HepG2 (cell line): ENCODE data around the gene CGNL1. TPM values are rescaled to one million over a fixed set of nuclear protein-coding genes. Genes with fewer than 3 reads are reported as not detected.

ENCODE experiments used
- ATF7 ChIP-seq, 2 experiments: fragments of 450-650 bp in 1 of 2; sonication (generic) in 1 of 2; formaldehyde crosslinking in 1 of 2; IDR thresholded peaks; 2 replicates each; pipeline versions ENCODE4 v1.4.0 to v1.6.1; 2016 to 2020; ENCODE audit warnings: antibody characterized with exemption in 1 of 2, mild to moderate bottlenecking in 1 of 2, missing genetic modification reagents in 1 of 2
- BORCS8-MEF2B ChIP-seq: sonication (generic); formaldehyde crosslinking; IDR thresholded peaks from 2 replicates; pipeline ENCODE4 v1.8.0; 2022; ENCODE audit warnings: mild to moderate bottlenecking, missing genetic modification reagents
- CHCHD3 ChIP-seq: sonication (generic); formaldehyde crosslinking; IDR thresholded peaks from 2 replicates; pipeline ENCODE4 v1.8.0; 2022; ENCODE audit warnings: mild to moderate bottlenecking, missing genetic modification reagents, moderate library complexity
- EZH2 ChIP-seq: conservative IDR thresholded peaks from 2 replicates; pipeline ENCODE4 v1.6.1; 2012; ENCODE audit warnings: mild to moderate bottlenecking, low read depth, low read length, moderate library complexity
- FLYWCH1 ChIP-seq: sonication (generic); formaldehyde crosslinking; IDR thresholded peaks from 2 replicates; pipeline ENCODE4 v1.8.1; 2023; ENCODE audit warnings: mild to moderate bottlenecking, missing genetic modification reagents
- MAZ ChIP-seq, 2 experiments: sonication (generic) in 1 of 2; formaldehyde crosslinking in 1 of 2; IDR thresholded peaks; 2 replicates each; pipeline versions ENCODE4 v1.5.0 to v1.6.1; 2012 to 2020; ENCODE audit warnings: low read depth in 2 of 2, mild to moderate bottlenecking in 2 of 2, borderline replicate concordance in 1 of 2, improper control_type of control experiment in 1 of 2, low read length in 1 of 2, missing genetic modification reagents in 1 of 2, moderate library complexity in 1 of 2
- MED13 ChIP-seq: sonication (generic); formaldehyde crosslinking; IDR thresholded peaks from 2 replicates; pipeline ENCODE4 v1.5.0; 2020; ENCODE audit warnings: missing genetic modification reagents
- NCOA2 ChIP-seq: sonication (generic); formaldehyde crosslinking; IDR thresholded peaks from 2 replicates; pipeline ENCODE4 v1.8.0; 2022; ENCODE audit warnings: inconsistent platforms
- POGZ ChIP-seq: sonication (generic); formaldehyde crosslinking; IDR thresholded peaks from 2 replicates; pipeline ENCODE4 v1.4.0; 2020; ENCODE audit warnings: mild to moderate bottlenecking, missing genetic modification reagents
- POLR2AphosphoS5 ChIP-seq: IDR thresholded peaks from 2 replicates; pipeline ENCODE4 v1.6.1; 2012; ENCODE audit warnings: low read depth, low read length
- SAP130 ChIP-seq: IDR thresholded peaks from 2 replicates; pipeline ENCODE4 v1.6.1; 2016; ENCODE audit warnings: low read depth
- SIX1 ChIP-seq: sonication (generic); formaldehyde crosslinking; IDR thresholded peaks from 2 replicates; pipeline ENCODE4 v1.4.0; 2020; ENCODE audit warnings: missing genetic modification reagents, borderline replicate concordance
- SP1 ChIP-seq, 2 experiments: fragments of 450-650 bp in 1 of 2; sonication (generic) in 1 of 2; formaldehyde crosslinking in 1 of 2; IDR thresholded peaks; 2 replicates each; pipeline versions ENCODE4 v1.4.0 to v1.6.1; 2016 to 2020; ENCODE audit warnings: missing genetic modification reagents in 1 of 2
- ZMYM4 ChIP-seq: sonication (generic); formaldehyde crosslinking; IDR thresholded peaks from 2 replicates; pipeline ENCODE4 v1.8.1; 2023; ENCODE audit warnings: mild to moderate bottlenecking, missing genetic modification reagents
- ZNF101 ChIP-seq: sonication (generic); formaldehyde crosslinking; IDR thresholded peaks from 2 replicates; pipeline ENCODE4 v1.4.0; 2020; ENCODE audit warnings: mild to moderate bottlenecking, low read depth, missing genetic modification reagents, borderline replicate concordance
- ZNF230 ChIP-seq: sonication (generic); formaldehyde crosslinking; IDR thresholded peaks from 2 replicates; pipeline ENCODE4 v1.4.0; 2020; ENCODE audit warnings: mild to moderate bottlenecking, missing genetic modification reagents
- ZNF33B ChIP-seq: sonication (generic); formaldehyde crosslinking; IDR thresholded peaks from 2 replicates; pipeline ENCODE4 v1.5.1; 2020; ENCODE audit warnings: mild to moderate bottlenecking, missing genetic modification reagents
- ZNF598 ChIP-seq: sonication (generic); formaldehyde crosslinking; IDR thresholded peaks from 2 replicates; pipeline ENCODE4 v1.5.1; 2020; ENCODE audit warnings: mild to moderate bottlenecking, missing genetic modification reagents, borderline replicate concordance
- ZNF614 ChIP-seq: IDR thresholded peaks from 2 replicates; pipeline ENCODE4 v1.6.1; 2018; ENCODE audit warnings: missing biosample characterization, missing genetic modification reagents, inconsistent platforms, borderline replicate concordance
- ZNF746 ChIP-seq: sonication (generic); formaldehyde crosslinking; IDR thresholded peaks from 2 replicates; pipeline ENCODE4 v1.8.0; 2022; ENCODE audit warnings: mild to moderate bottlenecking, missing genetic modification reagents
- polyA plus RNA-seq, 8 experiments: library from polyadenylated mRNA; depleted of rRNA in 3 of 8; stranded (reverse) in 7 of 8; unstranded in 1 of 8; fragments of >200 nt; fragmentation: Illumina TruSeq in 4 of 8; extraction: Trizol in 4 of 8; gene quantifications; 2 replicates each; pipeline versions ENCODE4 v1.2.1 to v1.2.3, GENCODE V29; 2011 to 2016; ENCODE audit warnings: low read depth in 4 of 8, missing spikeins in 1 of 8, mixed read lengths in 1 of 8; ENCODE audit not compliant: insufficient read depth in 1 of 8
- total RNA-seq, 5 experiments: library from RNA; depleted of rRNA; stranded (reverse); fragments of >200 nt; fragmentation: Illumina TruSeq; extraction: Trizol; gene quantifications; 2 replicates each; pipeline ENCODE4 v1.2.3, GENCODE V29; 2016; ENCODE audit warnings: low read depth in 1 of 5
- TF ChIP-seq, protein P1 (sequence below): sonication (generic); formaldehyde crosslinking; IDR thresholded peaks from 2 replicates; pipeline ENCODE4 v1.9.0; 2022; ENCODE audit warnings: low read depth, missing genetic modification reagents
- TF ChIP-seq, protein P2 (sequence below): sonication (generic); IDR thresholded peaks from 2 replicates; pipeline ENCODE4 v1.6.1; 2016; ENCODE audit warnings: low read depth, borderline replicate concordance

Gene CGNL1
- total and polyA plus RNA-seq, 2 of the 13 experiments (the other 11 are each of a cell fraction or from before 2014, with no cell fraction given): 5.6 to 15.6 TPM

DNA sequence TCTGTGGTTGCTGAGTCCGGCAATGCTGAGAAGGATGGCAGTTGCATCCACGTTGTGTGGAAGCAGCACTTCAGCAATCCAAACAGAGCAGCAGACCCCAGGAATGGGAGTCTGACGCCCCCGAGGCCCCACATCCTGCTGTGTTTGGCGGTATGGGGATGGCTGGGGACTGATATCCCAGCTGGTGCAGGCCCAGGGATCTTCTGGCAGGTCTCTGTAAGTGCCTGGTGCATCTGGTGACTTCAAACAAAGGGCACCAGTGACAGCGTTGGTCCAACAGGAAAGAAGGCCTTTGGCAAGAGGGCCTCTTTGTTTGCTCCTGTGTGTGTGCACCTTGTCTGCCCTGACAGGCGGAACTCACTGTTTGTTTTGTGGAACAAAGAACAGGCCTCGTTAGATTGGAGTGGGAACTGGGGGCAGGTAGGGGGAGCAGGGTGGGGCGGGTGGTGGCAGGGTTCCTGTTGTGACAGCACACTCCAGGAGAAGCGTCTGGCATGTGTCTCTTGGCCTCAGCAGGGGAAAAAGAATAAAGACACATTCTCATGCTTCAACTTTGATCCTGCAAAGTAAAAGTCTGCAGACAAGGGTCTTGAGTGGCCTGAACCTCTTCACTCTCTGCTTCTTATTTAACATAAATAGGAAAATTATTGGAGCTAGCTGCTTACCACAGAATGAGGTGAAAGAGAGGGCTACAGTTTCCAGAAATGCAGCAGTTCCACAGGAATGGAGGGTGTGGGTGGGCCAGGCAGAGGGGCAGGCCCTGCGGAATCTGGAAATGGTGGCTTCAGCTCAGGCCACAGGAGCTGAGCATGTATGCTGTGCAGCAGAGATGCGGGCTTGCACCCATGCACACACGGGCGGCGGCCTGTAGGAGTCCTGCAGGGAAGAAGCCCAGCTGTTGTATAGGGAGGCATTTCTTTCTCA lies 120.9 kb downstream of the CGNL1 start (continued):
- no peak for TF ChIP-seq FLYWCH1 (CRISPR knock-in tag)
- TF ChIP-seq EZH2: no peak
- TF ChIP-seq, protein P1, sequence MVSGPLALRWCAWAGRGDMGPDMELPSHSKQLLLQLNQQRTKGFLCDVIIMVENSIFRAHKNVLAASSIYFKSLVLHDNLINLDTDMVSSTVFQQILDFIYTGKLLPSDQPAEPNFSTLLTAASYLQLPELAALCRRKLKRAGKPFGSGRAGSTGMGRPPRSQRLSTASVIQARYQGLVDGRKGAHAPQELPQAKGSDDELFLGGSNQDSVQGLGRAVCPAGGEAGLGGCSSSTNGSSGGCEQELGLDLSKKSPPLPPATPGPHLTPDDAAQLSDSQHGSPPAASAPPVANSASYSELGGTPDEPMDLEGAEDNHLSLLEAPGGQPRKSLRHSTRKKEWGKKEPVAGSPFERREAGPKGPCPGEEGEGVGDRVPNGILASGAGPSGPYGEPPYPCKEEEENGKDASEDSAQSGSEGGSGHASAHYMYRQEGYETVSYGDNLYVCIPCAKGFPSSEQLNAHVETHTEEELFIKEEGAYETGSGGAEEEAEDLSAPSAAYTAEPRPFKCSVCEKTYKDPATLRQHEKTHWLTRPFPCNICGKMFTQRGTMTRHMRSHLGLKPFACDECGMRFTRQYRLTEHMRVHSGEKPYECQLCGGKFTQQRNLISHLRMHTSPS: peak; percentile 94
- TF ChIP-seq ZMYM4 (CRISPR knock-in tag): peak; percentile 90
- TF ChIP-seq MED13: peak; percentile 86
- peak; percentile 81; the same call in 1 of the 2 replicates for TF ChIP-seq POGZ (CRISPR knock-in tag)
- TF ChIP-seq ZNF614: no peak
- peak; percentile 92 for TF ChIP-seq ZNF746 (CRISPR knock-in tag)
- peak; percentile 69; the same call in 1 of the 2 replicates for TF ChIP-seq ZNF33B
- 0 out of 2 replicates have a peak, but pooled peaks have one; percentile 24 for TF ChIP-seq ZNF230 (CRISPR knock-in tag)
- TF ChIP-seq SIX1 (CRISPR knock-in tag): no peak
- peak; percentile 66; the same call in 1 of the 2 replicates for TF ChIP-seq ZNF101 (CRISPR knock-in tag)
- TF ChIP-seq BORCS8-MEF2B (CRISPR knock-in tag): no peak
- TF ChIP-seq MAZ (IDR thresholded peaks at IDR 0.05; ENCODE audit: borderline replicate concordance, low read depth, low read length): peak; percentile 86
- TF ChIP-seq MAZ (CRISPR knock-in tag; IDR thresholded peaks at IDR 0.05; ENCODE audit: low read depth): peak; percentile 52
- TF ChIP-seq CHCHD3 (CRISPR knock-in tag): no peak
- peak; percentile 91 for TF ChIP-seq SAP130
- no peak for TF ChIP-seq ATF7 (IDR thresholded peaks at IDR 0.05)
- peak; percentile 48; the same call in 1 of the 2 replicates for TF ChIP-seq ATF7 (CRISPR knock-in tag; IDR thresholded peaks at IDR 0.05)
- TF ChIP-seq POLR2AphosphoS5: peak; percentile 67
- TF ChIP-seq NCOA2 (CRISPR knock-in tag): peak; percentile 95
- TF ChIP-seq SP1 (IDR thresholded peaks at IDR 0.05): no peak
- TF ChIP-seq SP1 (CRISPR knock-in tag; IDR thresholded peaks at IDR 0.05): peak; percentile 36; the same call in 1 of the 2 replicates
- TF ChIP-seq, protein P2, sequence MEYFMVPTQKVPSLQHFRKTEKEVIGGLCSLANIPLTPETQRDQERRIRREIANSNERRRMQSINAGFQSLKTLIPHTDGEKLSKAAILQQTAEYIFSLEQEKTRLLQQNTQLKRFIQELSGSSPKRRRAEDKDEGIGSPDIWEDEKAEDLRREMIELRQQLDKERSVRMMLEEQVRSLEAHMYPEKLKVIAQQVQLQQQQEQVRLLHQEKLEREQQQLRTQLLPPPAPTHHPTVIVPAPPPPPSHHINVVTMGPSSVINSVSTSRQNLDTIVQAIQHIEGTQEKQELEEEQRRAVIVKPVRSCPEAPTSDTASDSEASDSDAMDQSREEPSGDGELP: peak; percentile 92
- peak; percentile 74 for TF ChIP-seq ZNF598 (CRISPR knock-in tag)
